SJSA1 (cell line): Measurements from ENCODE around the gene ACVR1. TPM values are rescaled to one million over a fixed set of nuclear protein-coding genes. Genes with fewer than 3 reads are reported as not detected.

Experiments used
- DNase-seq, 2 experiments: peaks; one replicate each; pipeline ENCODE4 v3.0.0-alpha.2; 2015 to 2020; ENCODE audit warnings: low spot score in 2 of 2, low read depth in 1 of 2
- H3K27ac ChIP-seq: fragments of 250-450 bp; sonication (Bioruptor Pico); 2 replicates; pipeline ENCODE4 v1.5.1; 2020; ENCODE audit warnings: mild to moderate bottlenecking, moderate library complexity
- H3K27me3 ChIP-seq: fragments of 250-450 bp; sonication (Bioruptor Pico); replicated peaks from 2 replicates; pipeline ENCODE4 v1.5.1; 2020; ENCODE audit warnings: mild to moderate bottlenecking, moderate library complexity
- H3K36me3 ChIP-seq: fragments of 250-450 bp; sonication (Bioruptor Pico); 2 replicates; pipeline ENCODE4 v1.5.1; 2020; ENCODE audit warnings: mild to moderate bottlenecking
- H3K4me1 ChIP-seq: fragments of 250-450 bp; sonication (Bioruptor Pico); replicated peaks from 2 replicates; pipeline ENCODE4 v1.6.1; 2021; ENCODE audit warnings: mild to moderate bottlenecking
- H3K4me3 ChIP-seq: fragments of 250-450 bp; sonication (Bioruptor Pico); 2 replicates; pipeline ENCODE4 v1.5.1; 2020; ENCODE audit warnings: mild to moderate bottlenecking
- H3K9me3 ChIP-seq: fragments of 250-450 bp; sonication (Bioruptor Pico); replicated peaks from 2 replicates; pipeline ENCODE4 v1.5.1; 2020; ENCODE audit warnings: mild to moderate bottlenecking
- total RNA-seq: library from RNA; depleted of rRNA; stranded (reverse); fragments of >200 nt; shearing (Covaris generic); gene quantifications from 2 replicates; pipeline ENCODE4 v1.2.3, GENCODE V29; 2014

The ACVR1 gene
- total RNA-seq, 1 experiment from 2014 or later, result 16.6 TPM

DNA sequence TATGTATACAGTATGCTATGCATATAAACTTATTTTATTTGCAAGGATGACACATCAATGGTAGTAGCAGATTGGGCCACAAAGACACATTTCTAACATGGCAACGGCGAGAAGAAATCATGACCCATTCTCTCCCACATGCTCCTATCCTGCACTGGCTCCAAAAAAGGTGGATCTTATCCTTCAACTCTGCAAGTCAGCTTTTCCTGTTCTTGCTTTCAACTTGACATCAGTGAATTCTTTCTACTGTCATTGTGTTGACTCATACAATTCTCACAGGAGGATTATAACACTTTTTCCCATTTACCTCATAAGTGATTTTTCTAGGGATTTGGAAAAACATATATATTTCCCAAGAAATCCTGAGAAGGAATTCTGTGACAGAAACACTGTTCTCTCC is 53.1 kb downstream of the ACVR1 start:
- no peak for DNase-seq
- Histone ChIP-seq H3K4me1 (no peaks in the 10 kb centered on the region), H3K4me3 (no peak overlapping the region), H3K9me3 (no peaks in the 10 kb centered on the region), H3K36me3 (peaks cover 10% of the 10 kb centered on the region; the same call in 1 of the 2 replicates), H3K27me3 (no peaks in the 10 kb centered on the region), H3K27ac (no peak overlapping the region)

DNA sequence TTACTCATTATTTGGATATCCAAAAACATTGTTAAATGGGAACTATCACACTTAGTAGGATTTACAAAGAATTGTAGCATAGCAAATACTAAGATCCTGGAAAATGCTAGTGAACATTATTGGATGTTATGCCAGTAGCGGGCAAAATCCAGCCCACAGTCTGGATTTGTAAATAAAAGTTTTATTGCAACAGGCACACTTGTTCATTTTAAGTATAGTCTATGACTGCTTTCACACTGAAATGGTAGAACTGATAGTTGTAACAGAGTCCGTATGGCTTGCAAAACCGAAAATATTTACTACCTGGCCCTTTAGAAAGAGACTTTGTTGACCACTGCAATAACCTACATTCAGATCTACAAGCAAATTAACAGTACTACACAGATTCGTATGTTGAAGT is 53.6 kb downstream of the ACVR1 start:
- no peak for DNase-seq
- H3K36me3 ChIP-seq, result peaks cover 10% of the 10 kb centered on the region
- no peak overlapping the region for H3K27ac ChIP-seq
- no peaks in the 10 kb centered on the region for H3K27me3 ChIP-seq
- H3K4me1 ChIP-seq, result no peaks in the 10 kb centered on the region
- H3K9me3 ChIP-seq, result no peaks in the 10 kb centered on the region
- H3K4me3 ChIP-seq, result no peak overlapping the region

DNA sequence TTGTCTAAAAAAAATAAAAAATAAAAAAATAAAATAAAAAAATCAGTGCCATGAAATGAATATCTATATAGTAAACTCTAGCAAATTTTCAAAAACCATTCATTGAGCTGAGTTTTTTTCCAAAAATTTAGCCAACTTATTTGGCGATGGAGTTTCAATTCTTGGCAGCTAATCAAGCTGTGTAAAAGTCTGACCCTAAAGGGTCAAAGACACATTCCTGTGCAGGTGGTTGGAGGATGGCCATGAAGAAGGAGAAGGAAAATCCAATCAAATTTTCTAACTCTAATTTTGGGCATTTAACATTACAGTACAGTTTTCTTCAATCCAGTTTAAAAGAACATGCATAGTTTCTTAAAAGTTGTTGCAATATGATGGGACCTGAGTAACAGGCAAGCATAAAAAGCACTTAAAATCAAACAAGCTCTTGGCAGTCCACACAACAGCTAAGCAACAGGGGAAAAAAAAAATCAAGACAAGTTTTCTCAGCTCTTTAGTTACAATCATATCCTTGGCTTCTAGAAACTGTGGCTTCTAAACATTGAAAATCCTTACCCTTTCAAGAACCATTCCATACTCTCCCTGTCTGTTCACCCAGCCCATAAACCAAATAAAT is 54.5 kb downstream of the ACVR1 start:
- H3K36me3 ChIP-seq, result peaks cover 19% of the 10 kb centered on the region
- H3K4me3 ChIP-seq, result no peak overlapping the region
- DNase-seq, result no peak
- H3K27ac ChIP-seq, result no peak overlapping the region
- no peaks in the 10 kb centered on the region for H3K4me1 ChIP-seq
- no peaks in the 10 kb centered on the region for H3K9me3 ChIP-seq
- H3K27me3 ChIP-seq, result no peaks in the 10 kb centered on the region

DNA sequence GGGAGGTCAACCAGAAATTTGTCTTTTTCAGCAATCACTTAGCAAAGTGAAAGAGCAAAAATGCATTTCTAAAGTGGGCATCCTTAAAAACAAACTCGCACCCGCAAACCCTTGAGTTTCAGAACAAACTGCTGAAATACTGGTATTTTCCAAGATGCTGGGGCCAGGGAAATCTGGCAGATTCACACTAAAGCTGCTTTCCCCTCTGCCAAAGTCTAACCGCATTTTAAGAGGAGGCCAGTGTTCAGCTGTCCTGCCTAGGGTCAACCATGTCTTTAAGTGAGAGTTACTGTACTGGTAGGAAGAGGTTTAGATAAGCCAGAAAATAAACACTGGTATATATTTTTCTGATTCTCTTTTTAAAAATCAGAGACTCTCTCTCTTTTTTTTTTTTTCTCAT is 55.9 kb downstream of the ACVR1 start:
- Histone ChIP-seq H3K27me3 (no peaks in the 10 kb centered on the region), H3K36me3 (peaks cover 12% of the 10 kb centered on the region), H3K4me3 (no peak overlapping the region), H3K9me3 (no peaks in the 10 kb centered on the region), H3K4me1 (no peaks in the 10 kb centered on the region), H3K27ac (no peak overlapping the region)
- DNase-seq, result no peak

DNA sequence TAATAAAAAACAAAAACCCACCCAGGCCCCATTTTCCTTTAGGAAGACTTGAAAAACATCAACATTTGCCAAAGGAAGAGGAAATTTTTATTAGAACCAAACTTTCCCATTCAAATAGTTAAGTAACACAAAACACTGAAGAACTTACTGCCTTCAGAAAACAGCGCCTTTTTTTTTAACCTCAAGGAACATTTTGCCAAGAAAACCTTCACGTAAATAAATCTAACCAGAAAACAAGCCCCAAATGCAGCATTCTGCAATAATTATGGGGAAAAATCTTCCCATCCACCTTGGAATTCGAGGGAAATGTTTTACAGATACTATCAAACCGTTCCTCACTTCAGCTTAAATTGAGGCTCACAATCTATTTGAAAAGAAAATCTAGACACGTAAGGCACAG is 56.4 kb downstream of the ACVR1 start:
- no peak for DNase-seq
- no peak overlapping the region for H3K27ac ChIP-seq
- H3K4me3 ChIP-seq, result no peak overlapping the region
- no peaks in the 10 kb centered on the region for H3K9me3 ChIP-seq
- H3K36me3 ChIP-seq, result peaks cover 12% of the 10 kb centered on the region
- H3K27me3 ChIP-seq, result no peaks in the 10 kb centered on the region
- no peaks in the 10 kb centered on the region for H3K4me1 ChIP-seq

DNA sequence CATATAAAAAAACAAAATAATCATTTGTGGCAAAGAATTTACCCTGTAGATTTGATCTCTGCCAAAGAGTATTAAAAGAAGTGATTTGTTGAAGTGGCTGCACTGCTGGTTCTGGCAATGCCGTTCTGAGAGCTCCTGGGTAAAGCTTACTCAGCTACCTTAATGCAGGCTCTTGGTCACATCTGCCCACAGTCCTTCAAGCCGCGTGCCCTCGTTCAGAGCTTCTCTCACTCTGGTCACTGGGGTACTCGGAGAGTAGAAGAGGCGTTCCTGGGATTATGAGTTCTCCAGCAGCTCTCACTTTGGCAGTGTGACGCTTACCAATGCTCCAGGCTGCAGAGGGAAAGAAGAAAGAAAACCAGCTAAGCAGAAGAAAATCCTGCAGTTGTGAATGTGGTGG is 57.9 kb downstream of the ACVR1 start:
- H3K4me3 ChIP-seq, result no peak overlapping the region
- H3K27ac ChIP-seq, result no peak overlapping the region

DNA sequence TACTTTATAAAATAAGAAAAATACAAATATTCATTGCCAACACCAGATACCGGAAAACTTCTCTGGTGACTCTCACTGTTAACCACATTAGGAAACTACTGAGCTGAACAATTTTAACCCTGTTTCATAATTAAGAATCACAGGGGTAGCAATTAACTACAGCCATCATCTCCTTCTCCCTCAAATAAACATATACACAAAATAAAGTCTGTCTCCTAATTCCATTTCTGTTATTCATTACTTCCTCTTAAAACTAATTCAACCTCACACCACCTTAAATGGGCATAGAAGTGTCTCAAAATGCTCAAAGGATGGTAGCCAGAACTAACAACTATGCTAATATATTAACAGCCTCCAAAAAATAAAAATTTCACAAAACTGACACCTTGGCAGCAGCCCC is 60.7 kb downstream of the ACVR1 start:
- no peaks in the 10 kb centered on the region for H3K27me3 ChIP-seq
- no peak overlapping the region for H3K27ac ChIP-seq
- H3K4me3 ChIP-seq, result no peak overlapping the region
- H3K36me3 ChIP-seq, result peaks cover 18% of the 10 kb centered on the region
- DNase-seq, result no peak
- H3K4me1 ChIP-seq, result 0 out of 2 replicates have a peak, but pooled peaks cover 5% of the 10 kb centered on the region
- no peaks in the 10 kb centered on the region for H3K9me3 ChIP-seq

More for the DNA sequence above, 57.9 kb downstream of the ACVR1 start:
- Histone ChIP-seq H3K4me1 (no peaks in the 10 kb centered on the region), H3K36me3 (peaks cover 12% of the 10 kb centered on the region), H3K27me3 (no peaks in the 10 kb centered on the region), H3K9me3 (no peaks in the 10 kb centered on the region)
- no peak for DNase-seq

DNA sequence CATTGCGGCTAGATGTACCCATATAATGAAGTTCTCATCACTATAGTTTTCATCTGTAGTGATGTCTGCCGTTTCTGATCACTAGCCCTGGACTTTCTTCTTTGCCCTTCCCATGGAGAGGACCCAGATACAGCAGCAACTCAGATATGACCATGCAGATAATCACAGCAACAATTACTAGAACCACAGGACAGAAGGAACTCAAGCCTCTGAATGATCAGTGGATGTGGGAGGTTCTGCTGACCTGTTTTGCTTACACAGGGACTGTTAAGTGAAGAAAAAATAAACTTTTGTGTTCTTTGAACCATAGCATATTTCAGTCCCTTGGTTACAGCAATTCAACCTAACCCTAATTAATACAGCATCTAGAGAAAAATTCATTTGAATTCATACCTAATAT is 62.7 kb downstream of the ACVR1 start:
- Histone ChIP-seq H3K4me3 (no peak overlapping the region), H3K9me3 (no peaks in the 10 kb centered on the region), H3K27me3 (no peaks in the 10 kb centered on the region), H3K36me3 (peaks cover 18% of the 10 kb centered on the region), H3K4me1 (peaks cover 12% of the 10 kb centered on the region), H3K27ac (no peak overlapping the region)
- DNase-seq, result no peak

DNA sequence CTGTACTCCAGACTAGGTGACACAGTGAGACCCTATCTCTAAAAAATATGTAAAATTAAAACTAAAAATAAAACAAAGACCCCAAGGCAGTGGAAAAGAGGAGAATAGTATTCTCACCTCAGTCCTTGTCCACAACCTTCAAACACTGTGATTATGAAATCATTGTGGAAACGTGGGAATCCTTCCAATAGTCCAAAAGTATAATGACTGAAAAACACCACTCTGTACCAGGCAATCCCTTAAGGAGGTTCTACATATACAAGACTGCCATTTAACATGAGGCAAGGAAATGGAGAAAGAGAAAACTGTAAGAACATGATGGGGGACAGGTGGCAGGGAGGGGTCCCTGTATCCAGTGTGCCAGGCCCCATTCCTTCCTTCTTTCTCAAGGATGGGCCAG is 66.1 kb downstream of the ACVR1 start:
- Histone ChIP-seq H3K27ac (no peak overlapping the region), H3K36me3 (peaks cover 6% of the 10 kb centered on the region; the same call in 1 of the 2 replicates), H3K4me1 (peaks cover 12% of the 10 kb centered on the region), H3K4me3 (no peak overlapping the region), H3K27me3 (no peaks in the 10 kb centered on the region), H3K9me3 (no peaks in the 10 kb centered on the region)
- DNase-seq, result no peak

DNA sequence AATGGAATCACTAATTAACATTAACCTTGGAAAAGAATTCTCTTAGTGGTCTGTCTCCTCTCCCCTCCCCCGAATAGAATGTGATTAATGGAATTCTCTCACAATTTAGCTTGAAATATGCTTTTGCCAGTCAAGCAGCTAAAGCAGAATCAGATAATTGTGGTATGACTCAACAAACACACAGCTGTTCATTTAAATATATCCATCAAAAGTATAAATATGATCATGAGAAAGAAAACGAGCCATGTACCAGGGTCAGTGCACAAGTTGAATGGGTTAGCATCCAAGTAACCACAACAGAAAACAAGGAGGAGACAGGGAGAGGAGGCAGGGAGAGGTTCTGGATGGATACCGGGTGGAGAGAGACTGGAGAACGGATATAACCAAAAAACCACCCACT is 66.9 kb downstream of the ACVR1 start:
- H3K36me3 ChIP-seq, result 0 out of 2 replicates have a peak, but pooled peaks cover 6% of the 10 kb centered on the region
- no peak overlapping the region for H3K27ac ChIP-seq
- no peaks in the 10 kb centered on the region for H3K27me3 ChIP-seq
- H3K9me3 ChIP-seq, result no peaks in the 10 kb centered on the region
- H3K4me1 ChIP-seq, result peaks cover 12% of the 10 kb centered on the region
- DNase-seq, result no peak
- H3K4me3 ChIP-seq, result no peak overlapping the region

DNA sequence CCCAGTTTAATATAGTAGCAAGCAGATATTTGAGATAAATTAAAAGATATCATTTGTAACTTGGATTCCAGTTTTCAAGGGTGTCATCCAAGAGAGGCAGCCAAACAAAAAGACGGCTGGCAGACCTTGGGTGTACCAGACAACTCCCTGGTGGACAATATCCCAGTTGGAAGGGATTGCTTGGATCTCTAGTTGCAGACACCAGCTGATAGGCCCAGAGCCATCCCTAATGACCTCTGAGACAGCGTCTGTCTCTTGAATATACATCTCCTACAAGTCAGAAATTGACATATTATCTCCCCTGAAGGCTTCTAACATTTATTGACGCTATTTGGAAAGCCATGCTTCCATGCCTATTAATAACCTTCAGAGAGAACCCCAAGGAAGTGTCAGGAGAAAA is 67.7 kb downstream of the ACVR1 start:
- Histone ChIP-seq H3K27ac (no peak overlapping the region), H3K4me1 (peaks cover 12% of the 10 kb centered on the region), H3K9me3 (no peaks in the 10 kb centered on the region), H3K27me3 (no peaks in the 10 kb centered on the region), H3K4me3 (no peak overlapping the region), H3K36me3 (0 out of 2 replicates have a peak, but pooled peaks cover 6% of the 10 kb centered on the region)
- no peak for DNase-seq

DNA sequence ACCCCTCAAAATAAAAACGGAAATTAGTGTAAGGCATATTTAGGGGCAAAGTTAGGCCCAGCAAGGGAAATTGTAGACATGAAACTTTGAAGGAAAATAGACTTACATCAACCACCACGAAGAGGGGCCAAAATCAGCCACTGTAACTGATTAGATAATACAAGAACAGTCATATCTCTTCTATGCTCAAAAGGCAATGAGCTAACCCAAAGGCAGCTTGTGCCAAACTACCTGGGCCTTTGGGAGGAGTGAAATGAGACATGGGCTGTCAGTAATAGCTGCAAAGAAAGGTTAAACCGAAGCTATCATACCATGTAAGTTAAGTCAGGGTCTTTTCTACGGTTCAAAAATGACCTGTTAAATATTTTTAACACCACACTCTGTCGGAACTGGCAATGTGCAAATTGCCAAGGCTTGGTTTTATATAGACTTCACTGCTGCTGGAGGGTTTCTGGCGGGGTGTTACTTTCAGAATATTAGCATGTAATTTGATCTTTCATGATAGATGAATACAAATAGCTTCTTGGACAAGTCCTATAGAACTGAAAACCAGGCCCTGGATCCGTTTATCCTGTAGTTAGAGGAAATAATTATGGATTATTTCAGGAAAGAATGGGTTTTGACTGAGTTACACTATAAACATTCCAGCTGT is 69.6 kb downstream of the ACVR1 start:
- Histone ChIP-seq H3K4me3 (no peak overlapping the region), H3K27me3 (no peaks in the 10 kb centered on the region), H3K27ac (no peak overlapping the region), H3K4me1 (peaks cover 12% of the 10 kb centered on the region), H3K9me3 (no peaks in the 10 kb centered on the region), H3K36me3 (no peaks in the 10 kb centered on the region)
- no peak for DNase-seq

DNA sequence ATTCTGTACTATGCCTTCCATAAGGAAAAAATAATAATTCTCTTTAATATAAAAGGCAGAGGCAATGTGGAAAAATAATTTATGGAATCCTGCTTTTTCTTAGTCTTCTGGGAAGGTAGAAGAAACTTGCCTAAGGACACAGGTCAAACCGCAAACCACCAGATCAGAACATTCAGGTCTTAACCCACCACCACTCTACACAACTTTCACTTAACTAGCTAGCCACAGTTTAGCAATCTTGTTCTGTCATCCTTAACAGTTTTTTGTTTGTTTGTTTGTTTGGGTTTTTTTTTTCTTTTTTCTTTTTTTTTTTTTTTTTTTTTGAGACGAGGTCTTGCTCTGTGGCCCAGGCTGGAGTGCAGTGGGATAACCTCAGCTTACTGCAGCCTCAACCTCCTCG is 70.6 kb downstream of the ACVR1 start:
- H3K27me3 ChIP-seq, result no peaks in the 10 kb centered on the region
- DNase-seq, result no peak

DNA sequence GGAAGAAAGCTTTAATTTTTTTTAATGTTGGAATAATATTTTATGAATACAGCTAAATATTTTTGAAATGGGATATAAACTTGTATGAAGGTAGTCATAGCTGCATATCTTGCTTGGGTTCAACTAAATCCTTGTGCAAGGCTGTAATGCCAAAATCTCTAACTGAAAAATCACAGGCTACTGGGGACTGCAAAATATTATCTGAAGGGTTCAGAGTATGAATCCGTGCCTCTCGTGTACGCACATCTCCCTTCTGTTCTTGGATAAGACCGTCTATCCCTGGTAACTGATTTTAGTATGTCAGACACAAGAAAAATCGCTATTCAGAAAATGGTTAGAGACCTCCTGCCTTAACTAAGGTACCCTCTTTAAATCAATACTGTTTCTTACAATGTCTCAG is 71.8 kb downstream of the ACVR1 start:
- no peaks in the 10 kb centered on the region for H3K9me3 ChIP-seq

More for the DNA sequence above, 70.6 kb downstream of the ACVR1 start:
- Histone ChIP-seq H3K9me3 (no peaks in the 10 kb centered on the region), H3K36me3 (no peaks in the 10 kb centered on the region), H3K4me3 (no peak overlapping the region), H3K4me1 (peaks cover 7% of the 10 kb centered on the region), H3K27ac (no peak overlapping the region)

More for the DNA sequence above, 71.8 kb downstream of the ACVR1 start:
- H3K27ac ChIP-seq, result no peak overlapping the region
- no peaks in the 10 kb centered on the region for H3K27me3 ChIP-seq
- H3K4me1 ChIP-seq, result peaks cover 6% of the 10 kb centered on the region
- peaks cover 1% of the 10 kb centered on the region; the same call in 1 of the 2 replicates for H3K36me3 ChIP-seq
- DNase-seq, result no peak
- no peak overlapping the region for H3K4me3 ChIP-seq
